Keratinocyte (primary cell): ENCODE measurements around the gene LAMA2. TPM values are rescaled to one million over a fixed set of nuclear protein-coding genes. Genes with fewer than 3 reads are reported as not detected.

Experiments
- DNase-seq: peaks from one replicate; pipeline ENCODE4 v3.0.0-alpha.2; 2011; ENCODE audit warnings: low read depth, missing footprints, low spot score
- FAIRE-seq: peaks from 2 replicates; lab custom pipeline; 2011; peaks lifted over from hg19 to GRCh38; lab: Jason Lieb, UNC
- H2AFZ ChIP-seq: 2 replicates; pipeline ENCODE4 v1.6.0; 2012; ENCODE audit warnings: low read length, control low read depth, inconsistent platforms; ENCODE audit not compliant: control insufficient read depth
- H3K27ac ChIP-seq: 2 replicates; pipeline ENCODE4 v1.5.1; 2011; ENCODE audit warnings: low read length; ENCODE audit not compliant: control insufficient read depth, insufficient read depth
- H3K27me3 ChIP-seq: 3 replicates; pipeline ENCODE4 v1.6.0; 2011; ENCODE audit warnings: low read length; ENCODE audit not compliant: control insufficient read depth, insufficient read depth; ENCODE audit errors: extremely low read depth
- H3K36me3 ChIP-seq, 2 experiments: 2 replicates in 1 of 2; 3 replicates in 1 of 2; pipeline ENCODE4 v1.5.1; 2011; ENCODE audit warnings: low read length in 2 of 2, mild to moderate bottlenecking in 1 of 2; ENCODE audit not compliant: control insufficient read depth in 2 of 2, insufficient read depth in 2 of 2; ENCODE audit errors: extremely low read depth in 1 of 2
- H3K4me1 ChIP-seq: 3 replicates; pipeline ENCODE4 v1.5.1; 2011; ENCODE audit warnings: low read length; ENCODE audit not compliant: control insufficient read depth, insufficient read depth; ENCODE audit errors: extremely low read depth
- H3K4me2 ChIP-seq: 3 replicates; pipeline ENCODE4 v1.6.0; 2011; ENCODE audit warnings: low read depth, low read length; ENCODE audit not compliant: control insufficient read depth, insufficient read depth; ENCODE audit errors: extremely low read depth
- H3K4me3 ChIP-seq, 3 experiments: fragments of 200-600 bp in 1 of 3; sonication (generic) in 1 of 3; 2 replicates in 2 of 3; 3 replicates in 1 of 3; pipeline ENCODE4 v1.5.1; 2011 to 2016; ENCODE audit warnings: low read length in 3 of 3, mild to moderate bottlenecking in 3 of 3, control low read depth in 2 of 3, inconsistent platforms in 1 of 3, low read depth in 1 of 3, mixed read lengths in 1 of 3, mixed run types in 1 of 3, moderate library complexity in 1 of 3; ENCODE audit not compliant: control insufficient read depth in 2 of 3, insufficient read depth in 2 of 3; ENCODE audit errors: extremely low read depth in 1 of 3
- H3K79me2 ChIP-seq: 2 replicates; pipeline ENCODE4 v1.6.0; 2012; ENCODE audit warnings: low read length; ENCODE audit not compliant: control insufficient read depth, insufficient read depth
- H3K9ac ChIP-seq: 3 replicates; pipeline ENCODE4 v1.6.0; 2011; ENCODE audit warnings: low read length; ENCODE audit not compliant: control insufficient read depth, insufficient read depth; ENCODE audit errors: extremely low read depth
- H3K9me1 ChIP-seq: 3 replicates; pipeline ENCODE4 v1.6.0; 2011; ENCODE audit warnings: low read length; ENCODE audit not compliant: control insufficient read depth, insufficient read depth; ENCODE audit errors: extremely low read depth
- H3K9me3 ChIP-seq: 2 replicates; pipeline ENCODE4 v1.5.1; 2012; ENCODE audit warnings: low read depth, low read length; ENCODE audit not compliant: control insufficient read depth
- H4K20me1 ChIP-seq: 3 replicates; pipeline ENCODE4 v1.6.0; 2011; ENCODE audit warnings: low read length; ENCODE audit not compliant: control insufficient read depth, insufficient read depth; ENCODE audit errors: extremely low read depth
- CTCF ChIP-seq, 3 experiments: IDR thresholded peaks in 1 of 3; conservative IDR thresholded peaks in 1 of 3; optimal IDR thresholded peaks in 1 of 3; 2 replicates in 2 of 3; 3 replicates in 1 of 3; pipeline versions ENCODE3 to v1.5.1; 2011; ENCODE audit warnings: low read length in 3 of 3, mild to moderate bottlenecking in 3 of 3, moderate library complexity in 2 of 3, control low read depth in 1 of 3, inconsistent platforms in 1 of 3; ENCODE audit not compliant: insufficient read depth in 2 of 3; ENCODE audit errors: extremely low read depth in 1 of 3
- EZH2 ChIP-seq: IDR thresholded peaks from one replicate; pipeline ENCODE4 v1.6.1; 2012; ENCODE audit warnings: inconsistent platforms, mild to moderate bottlenecking, low read length, moderate library complexity
- dilution Hi-C: fragments of 300-500 bp; cut with MboI; formaldehyde crosslinking; loops from one replicate; pipeline ENCODE4 v1.7.0; 2020; ENCODE audit warnings: low sequenced_read_pairs; ENCODE audit not compliant: extremely low pct_ligation_motif_present
- polyA plus RNA-seq, 5 experiments: library from polyadenylated mRNA; depleted of rRNA in 3 of 5; stranded (reverse) in 3 of 5; stranded (forward) in 1 of 5; unstranded in 1 of 5; fragments of >200 nt; gene quantifications; 1 replicate in 1 of 5; 2 replicates in 3 of 5; 3 replicates in 1 of 5; pipeline versions ENCODE4 v1.2.1 to v1.2.3, GENCODE V29; 2011 to 2012; ENCODE audit warnings: missing spikeins in 2 of 5, low read depth in 1 of 5, low replicate concordance in 1 of 5

LAMA2 gene
- polyA plus RNA-seq, 1 donor (not counting 4 experiments of a cell fraction or from before 2014, with no cell fraction given), result 1.4 TPM

GRCh38 chr6:129390900-129391299 lies 508.0 kb downstream of the LAMA2 start:
- Histone ChIP-seq H3K4me3 (no peak overlapping the region), H3K4me1 (no peaks in the 10 kb centered on the region), H3K27me3 (no peaks in the 10 kb centered on the region), H3K9me3 (no peaks in the 10 kb centered on the region), H3K27ac (no peak overlapping the region), H3K9ac (no peak overlapping the region), H3K36me3 (no peaks in the 10 kb centered on the region), H2AFZ (no peak overlapping the region), H4K20me1 (no peaks in the 10 kb centered on the region), H3K9me1 (no peaks in the 10 kb centered on the region), H3K4me2 (no peak overlapping the region), H3K79me2 (no peaks in the 10 kb centered on the region)
- DNase-seq, result no peak
- no peak for FAIRE-seq
- dilution Hi-C loops, result no loop called here
- TF ChIP-seq CTCF (optimal IDR thresholded peaks at IDR 0.05 in 1 of 3, IDR thresholded peaks at IDR 0.05 in 1 of 3, conservative IDR thresholded peaks at IDR 0.05 in 1 of 3; ENCODE audit: extremely low read depth in 1 of 3, insufficient read depth in 2 of 3, low read length in 3 of 3), result no peak
- TF ChIP-seq EZH2, result no peak

DNA sequence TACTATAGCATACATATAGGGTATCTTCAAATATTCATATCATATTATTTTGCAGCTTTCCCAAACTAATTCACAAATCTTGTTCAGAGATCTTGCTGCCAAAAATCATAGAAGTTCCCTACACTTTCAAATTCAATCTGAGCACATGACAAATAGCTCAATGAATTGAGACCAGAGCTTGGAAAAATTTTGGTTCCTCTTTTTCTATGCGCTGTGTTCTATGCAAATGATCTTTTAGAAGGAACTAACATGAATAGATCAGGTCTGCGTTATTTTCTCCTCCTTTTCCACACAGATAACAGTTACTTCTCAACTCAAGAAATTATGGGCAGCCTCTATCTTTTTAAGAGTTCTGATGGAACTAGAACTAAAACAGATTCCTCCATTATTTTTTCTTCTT lies 510.7 kb downstream of the LAMA2 start:
- no peaks in the 10 kb centered on the region for H3K36me3 ChIP-seq
- no peak overlapping the region for H3K4me3 ChIP-seq
- H3K4me1 ChIP-seq, result no peaks in the 10 kb centered on the region
- H3K9me3 ChIP-seq, result no peaks in the 10 kb centered on the region
- dilution Hi-C loops, result no loop called here
- no peak overlapping the region for H3K9ac ChIP-seq
- H4K20me1 ChIP-seq, result no peaks in the 10 kb centered on the region
- no peaks in the 10 kb centered on the region for H3K9me1 ChIP-seq
- no peaks in the 10 kb centered on the region for H3K79me2 ChIP-seq
- no peak overlapping the region for H3K4me2 ChIP-seq
- DNase-seq (no peak), FAIRE-seq (no peak)
- H3K27ac ChIP-seq, result no peak overlapping the region
- H2AFZ ChIP-seq, result no peak overlapping the region
- no peaks in the 10 kb centered on the region for H3K27me3 ChIP-seq
- TF ChIP-seq CTCF (optimal IDR thresholded peaks at IDR 0.05 in 1 of 3, IDR thresholded peaks at IDR 0.05 in 1 of 3, conservative IDR thresholded peaks at IDR 0.05 in 1 of 3; ENCODE audit: extremely low read depth in 1 of 3, insufficient read depth in 2 of 3, low read length in 3 of 3) (no peak), EZH2 (no peak)
